ENCODE results near the gene ETV6.

Gene ETV6

DNA sequence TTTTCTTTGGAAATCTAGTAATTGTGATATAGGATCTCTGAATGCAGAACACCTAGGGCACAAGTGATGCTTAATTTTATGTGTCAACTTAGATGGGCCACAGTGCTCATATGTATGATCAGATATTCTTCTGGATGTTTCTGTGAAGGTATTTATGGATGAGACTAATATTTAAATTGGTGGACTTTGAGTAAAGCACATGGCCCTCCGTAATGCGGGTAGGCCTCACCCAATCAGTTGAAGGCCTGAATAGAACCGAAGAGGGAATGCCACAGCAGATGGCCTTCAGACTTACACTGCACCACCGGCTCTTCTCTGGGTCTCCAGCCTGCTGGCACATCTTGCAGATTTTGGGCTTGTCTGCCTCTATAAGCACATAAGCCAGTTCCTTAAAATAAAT, 60.0 kb downstream of the ETV6 start:
- H3K4me3 Mint-ChIP-seq = no peak overlapping the region
- H3K36me3 Mint-ChIP-seq = peaks cover 26% of the 10 kb centered on the region
- no peaks in the 10 kb centered on the region for H3K9me3 Mint-ChIP-seq
- no peaks in the 10 kb centered on the region for H3K27me3 Mint-ChIP-seq
- peaks cover 63% of the 10 kb centered on the region for H3K4me1 Mint-ChIP-seq
- H3K27ac Mint-ChIP-seq = no peak overlapping the region

DNA sequence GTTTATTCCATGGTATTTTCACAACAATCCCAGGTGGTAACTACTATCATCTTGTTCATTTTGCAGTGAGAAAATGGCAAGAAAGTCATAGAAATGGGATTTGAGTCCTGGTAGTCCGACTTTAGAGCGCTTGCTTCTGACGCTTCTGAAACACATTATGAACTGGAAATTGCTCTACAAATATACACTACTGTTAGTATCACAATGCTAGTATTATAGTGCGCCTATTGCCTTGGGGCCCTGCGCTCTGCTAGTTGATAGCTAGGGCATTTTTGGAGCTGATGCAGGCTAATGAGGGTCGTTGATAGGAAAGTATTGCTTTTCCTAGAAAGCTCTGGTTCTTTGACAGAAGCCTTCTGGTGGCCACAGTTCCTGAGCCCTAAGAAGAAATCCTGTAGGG, 61.0 kb downstream of the ETV6 start:
- H3K4me3 Mint-ChIP-seq = no peak overlapping the region
- peak overlapping the region; percentile 33 for H3K27ac Mint-ChIP-seq
- H3K4me1 Mint-ChIP-seq = peaks cover 68% of the 10 kb centered on the region
- no peaks in the 10 kb centered on the region for H3K27me3 Mint-ChIP-seq
- H3K9me3 Mint-ChIP-seq = no peaks in the 10 kb centered on the region
- peaks cover 28% of the 10 kb centered on the region for H3K36me3 Mint-ChIP-seq

DNA sequence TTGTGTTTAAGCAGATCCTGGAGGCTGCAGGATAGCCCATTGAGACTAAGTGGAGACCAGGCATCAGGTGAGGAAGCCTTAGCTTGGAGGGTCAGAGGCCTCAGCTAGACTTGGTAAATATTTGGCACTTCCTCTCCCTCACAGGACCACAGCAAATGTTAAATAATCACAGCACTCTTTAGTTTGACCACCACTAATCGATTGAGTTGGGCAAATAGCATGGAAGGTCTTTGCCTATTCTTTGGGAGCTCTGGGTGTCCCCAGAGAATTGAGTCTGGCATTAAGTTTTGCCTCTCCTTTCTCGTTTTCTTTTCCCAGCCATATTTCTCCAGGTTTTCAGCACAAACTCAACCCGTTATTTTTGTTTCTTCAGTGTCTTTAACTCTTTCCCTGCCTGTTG, 61.4 kb downstream of the ETV6 start:
- Mint-ChIP-seq H3K4me1 (peaks cover 64% of the 10 kb centered on the region), H3K36me3 (peaks cover 27% of the 10 kb centered on the region), H3K27me3 (no peaks in the 10 kb centered on the region), H3K27ac (no peak overlapping the region), H3K4me3 (no peak overlapping the region), H3K9me3 (no peaks in the 10 kb centered on the region)

DNA sequence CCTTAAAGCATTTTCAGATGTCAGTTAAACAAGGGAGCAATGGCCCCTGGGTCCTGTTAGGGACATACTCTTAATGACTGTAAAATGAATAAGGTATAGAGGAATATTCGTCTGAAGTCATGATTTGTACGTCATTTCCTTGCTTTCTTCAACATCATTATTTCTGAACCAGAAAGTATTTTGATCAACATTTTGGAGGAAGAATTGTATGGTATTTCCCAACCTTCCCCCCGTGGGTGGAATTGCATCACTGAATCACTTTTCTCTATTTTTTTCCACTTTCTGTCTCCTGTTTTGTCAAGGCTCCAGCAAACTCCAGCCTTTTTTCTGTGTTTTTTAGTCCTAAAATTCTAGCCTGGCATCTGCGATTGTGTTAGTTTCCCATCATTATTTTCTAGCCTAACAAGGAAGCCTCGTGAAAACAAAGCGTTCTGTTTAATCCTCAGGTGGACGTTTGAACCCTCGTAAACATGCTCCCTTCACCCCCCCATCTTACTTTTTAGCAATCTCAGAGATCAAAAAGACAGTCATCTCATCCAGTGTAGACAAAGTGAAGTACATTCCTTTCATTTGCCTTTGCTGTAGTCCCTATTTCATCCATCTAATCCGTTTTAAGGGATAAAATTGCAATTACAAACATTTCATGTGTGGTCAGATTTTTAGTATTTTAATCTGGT, 62.3 kb downstream of the ETV6 start:
- Mint-ChIP-seq H3K36me3 (peaks cover 29% of the 10 kb centered on the region), H3K27ac (no peak overlapping the region), H3K4me1 (peaks cover 66% of the 10 kb centered on the region), H3K4me3 (no peak overlapping the region), H3K27me3 (no peaks in the 10 kb centered on the region), H3K9me3 (no peaks in the 10 kb centered on the region)

DNA sequence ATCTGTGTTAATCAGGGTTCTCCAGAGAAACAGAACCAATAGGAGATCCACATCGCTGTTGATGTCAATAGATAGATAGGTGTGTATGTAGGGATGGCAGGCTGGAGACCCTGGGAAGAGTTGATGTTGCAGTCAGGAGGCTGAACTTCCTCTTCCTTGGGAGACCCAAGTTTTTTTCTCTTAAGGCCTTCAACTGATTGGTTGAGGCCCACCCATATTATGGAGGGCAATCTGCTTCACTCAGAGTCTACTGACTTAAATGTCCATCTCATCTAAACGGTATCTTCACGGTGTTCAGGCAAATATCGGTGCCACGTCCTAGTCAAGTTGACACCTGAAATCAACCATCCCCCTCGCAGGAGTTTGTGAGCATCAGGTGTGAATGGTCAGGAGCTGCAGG, 63.0 kb downstream of the ETV6 start:
- Mint-ChIP-seq H3K9me3 (no peaks in the 10 kb centered on the region), H3K36me3 (peaks cover 29% of the 10 kb centered on the region), H3K27ac (peak overlapping the region; percentile 79), H3K4me1 (peaks cover 63% of the 10 kb centered on the region), H3K4me3 (no peak overlapping the region), H3K27me3 (no peaks in the 10 kb centered on the region)

DNA sequence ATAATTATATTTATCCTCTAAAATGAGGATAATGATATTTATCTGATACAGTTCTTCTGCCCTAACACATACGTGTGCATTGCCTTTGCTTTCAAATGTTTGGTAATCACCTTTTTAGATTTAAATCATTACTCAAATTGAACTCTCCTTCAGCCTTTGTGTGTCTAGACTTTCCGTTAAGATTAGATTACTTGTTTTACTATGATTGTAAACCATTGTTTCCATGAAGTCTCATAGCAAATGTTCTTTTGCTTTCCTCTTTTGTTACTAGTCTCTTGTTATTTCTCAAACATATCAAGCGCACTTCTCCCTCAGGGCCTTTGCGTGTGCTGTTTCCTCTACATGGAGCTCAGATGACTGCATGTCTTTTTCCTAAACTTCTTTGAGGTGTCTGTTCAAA, 63.7 kb downstream of the ETV6 start:
- Mint-ChIP-seq H3K27ac (no peak overlapping the region), H3K27me3 (no peaks in the 10 kb centered on the region), H3K4me1 (peaks cover 58% of the 10 kb centered on the region), H3K36me3 (peaks cover 30% of the 10 kb centered on the region), H3K9me3 (no peaks in the 10 kb centered on the region), H3K4me3 (no peak overlapping the region)

DNA sequence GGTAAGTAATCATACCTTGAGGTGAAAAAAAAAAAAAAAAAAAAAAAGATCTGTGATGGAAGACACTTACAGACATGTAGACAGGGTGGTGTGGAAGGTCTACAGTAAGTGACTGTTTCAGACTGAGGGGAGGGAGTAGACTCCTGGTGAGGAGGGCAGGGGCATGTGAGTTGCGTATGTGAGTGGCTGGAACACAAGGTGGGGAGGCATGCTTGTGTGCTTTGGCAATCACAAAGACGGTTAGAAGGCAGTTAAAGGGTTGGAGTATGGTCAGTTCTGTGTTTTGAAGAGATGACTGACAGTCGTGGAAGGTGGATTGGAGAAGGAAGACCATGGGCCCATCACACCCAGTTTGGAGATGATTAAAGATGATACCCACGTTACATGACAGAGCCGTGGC, 65.2 kb downstream of the ETV6 start:
- Mint-ChIP-seq H3K4me3 (no peak overlapping the region), H3K9me3 (no peaks in the 10 kb centered on the region), H3K4me1 (peaks cover 56% of the 10 kb centered on the region), H3K36me3 (peaks cover 23% of the 10 kb centered on the region), H3K27me3 (no peaks in the 10 kb centered on the region), H3K27ac (no peak overlapping the region)

DNA sequence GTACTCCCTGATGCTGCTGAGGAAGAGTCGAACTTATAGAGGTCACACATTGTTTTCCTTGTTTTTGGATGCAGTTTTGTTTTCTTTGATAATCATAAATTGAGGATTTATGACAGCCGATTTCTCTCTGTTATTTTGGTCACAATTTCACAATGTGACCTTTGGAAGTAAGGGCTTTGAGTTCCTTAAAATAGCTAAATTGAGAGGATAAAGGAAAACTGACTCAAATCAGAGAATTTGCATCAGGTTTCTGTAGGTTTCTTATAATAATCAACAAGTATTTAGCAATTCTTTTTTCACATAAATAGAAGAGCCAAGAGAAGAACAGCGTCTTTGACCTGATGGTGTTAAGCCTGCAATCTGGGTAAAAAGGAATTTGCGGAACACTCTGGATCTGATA, 66.1 kb downstream of the ETV6 start:
- Mint-ChIP-seq H3K36me3 (peaks cover 26% of the 10 kb centered on the region), H3K4me1 (peaks cover 57% of the 10 kb centered on the region), H3K27me3 (no peaks in the 10 kb centered on the region)

DNA sequence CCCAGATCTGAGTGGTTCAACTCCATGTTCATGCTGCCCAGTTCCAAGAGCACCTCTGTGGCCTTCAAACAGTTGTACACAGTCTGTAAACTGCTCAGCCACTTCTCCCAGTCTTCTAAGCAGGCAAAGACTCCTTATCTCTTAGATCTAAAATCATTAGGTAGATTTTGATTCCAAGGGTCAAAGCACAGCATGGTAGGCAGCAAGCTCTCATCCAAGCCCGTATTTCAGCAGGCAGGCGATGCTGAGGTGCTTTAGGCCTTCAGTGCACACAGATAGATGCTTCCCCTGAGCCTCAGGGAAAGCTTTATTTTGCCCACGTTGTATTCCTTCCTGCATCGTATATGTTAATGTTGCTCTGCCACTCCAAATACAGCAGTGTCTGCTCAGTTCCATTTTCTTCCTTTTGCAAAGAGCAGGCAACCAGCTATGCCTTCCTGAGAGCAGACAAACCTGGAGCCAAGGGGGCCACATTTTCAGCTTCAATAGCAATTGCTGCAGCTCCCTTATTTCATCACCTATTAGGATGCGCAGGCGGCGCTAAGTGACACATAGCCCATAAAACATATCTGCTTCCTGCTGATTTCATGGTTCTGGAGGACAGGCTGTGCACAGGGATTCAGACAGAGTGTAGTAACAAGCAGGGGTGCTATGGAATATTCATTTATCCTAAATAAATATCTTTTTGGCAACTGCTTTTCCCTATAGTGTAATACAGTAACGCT, 67.5 kb downstream of the ETV6 start:
- no peaks in the 10 kb centered on the region for H3K27me3 Mint-ChIP-seq
- no peak overlapping the region for H3K4me3 Mint-ChIP-seq
- H3K27ac Mint-ChIP-seq = no peak overlapping the region
- peaks cover 52% of the 10 kb centered on the region for H3K4me1 Mint-ChIP-seq
- no peaks in the 10 kb centered on the region for H3K9me3 Mint-ChIP-seq
- H3K36me3 Mint-ChIP-seq = peaks cover 24% of the 10 kb centered on the region

More for the DNA sequence above, 66.1 kb downstream of the ETV6 start:
- H3K4me3 Mint-ChIP-seq = no peak overlapping the region
- no peaks in the 10 kb centered on the region for H3K9me3 Mint-ChIP-seq
- H3K27ac Mint-ChIP-seq = no peak overlapping the region

DNA sequence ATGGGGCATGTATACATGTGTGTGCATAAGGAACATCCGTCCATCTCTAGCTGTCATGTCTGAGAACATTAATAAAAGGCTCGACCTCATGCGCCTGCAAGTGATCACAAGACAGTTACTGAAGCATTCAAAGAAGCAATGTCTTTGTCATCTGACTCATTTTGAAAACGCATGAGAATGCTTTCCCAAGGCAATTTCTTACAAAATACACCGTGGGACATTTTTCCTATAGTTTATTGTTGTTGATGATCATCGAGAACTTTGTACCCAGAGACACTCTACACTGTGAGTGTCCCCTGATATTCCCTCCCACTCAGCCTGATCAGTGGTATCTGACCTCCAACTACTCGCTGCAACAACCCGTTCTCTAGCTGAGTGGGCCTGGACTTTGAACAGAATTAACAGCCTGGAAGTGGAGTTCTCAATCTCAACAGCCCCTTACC, 68.1 kb downstream of the ETV6 start:
- H3K36me3 Mint-ChIP-seq = peaks cover 22% of the 10 kb centered on the region
- no peaks in the 10 kb centered on the region for H3K9me3 Mint-ChIP-seq
- peaks cover 51% of the 10 kb centered on the region for H3K4me1 Mint-ChIP-seq
- H3K27ac Mint-ChIP-seq = no peak overlapping the region
- no peak overlapping the region for H3K4me3 Mint-ChIP-seq
- H3K27me3 Mint-ChIP-seq = no peaks in the 10 kb centered on the region

DNA sequence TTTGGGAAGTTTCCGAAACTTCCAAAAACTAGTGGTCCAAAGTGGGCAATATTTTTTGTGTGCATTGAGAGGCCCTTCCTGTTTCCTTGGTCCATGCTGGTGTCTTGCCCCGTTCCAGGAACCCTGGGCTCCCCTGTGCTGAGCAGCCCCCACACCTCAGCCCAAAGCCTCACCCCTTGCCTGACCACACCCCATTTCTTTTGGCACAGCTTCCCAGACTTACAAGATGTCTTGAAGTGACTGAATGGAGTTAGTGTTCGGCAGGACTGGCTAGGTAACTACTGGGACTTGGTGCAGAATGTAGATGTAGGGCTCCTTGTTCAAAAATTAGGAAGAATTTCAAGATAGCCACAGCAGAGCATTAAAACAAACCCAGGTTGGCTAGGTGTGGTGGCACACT, 68.6 kb downstream of the ETV6 start:
- no peak overlapping the region for H3K27ac Mint-ChIP-seq

DNA sequence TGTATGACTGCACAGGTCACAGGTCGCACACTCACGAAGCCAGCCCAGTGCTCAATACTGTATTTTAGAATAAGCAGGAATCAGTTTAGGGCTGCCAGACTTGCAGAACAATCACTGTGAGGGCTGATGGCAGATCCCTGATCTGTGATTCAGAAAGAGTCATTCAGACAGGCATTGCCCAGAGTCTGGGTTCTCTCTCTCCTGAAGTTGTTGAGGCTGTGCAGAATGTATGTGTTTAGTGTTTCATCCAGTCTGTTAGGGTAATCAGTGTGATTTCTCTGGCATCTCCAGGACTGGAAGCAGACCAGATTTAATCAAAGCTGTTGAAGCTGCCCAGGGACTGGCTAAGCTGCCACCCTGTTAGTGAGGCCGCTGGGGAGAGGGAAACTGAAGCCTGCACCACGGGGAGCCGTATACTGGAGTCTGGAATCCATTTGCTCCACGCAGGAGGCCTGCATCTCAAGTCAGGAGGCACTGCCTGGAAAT, 69.3 kb downstream of the ETV6 start:
- Mint-ChIP-seq H3K36me3 (peaks cover 15% of the 10 kb centered on the region), H3K27ac (no peak overlapping the region), H3K4me3 (no peak overlapping the region), H3K27me3 (no peaks in the 10 kb centered on the region), H3K9me3 (no peaks in the 10 kb centered on the region), H3K4me1 (peaks cover 38% of the 10 kb centered on the region)

More for the DNA sequence above, 68.6 kb downstream of the ETV6 start:
- Mint-ChIP-seq H3K36me3 (peaks cover 18% of the 10 kb centered on the region), H3K9me3 (no peaks in the 10 kb centered on the region), H3K4me1 (peaks cover 45% of the 10 kb centered on the region), H3K4me3 (no peak overlapping the region), H3K27me3 (no peaks in the 10 kb centered on the region)

DNA sequence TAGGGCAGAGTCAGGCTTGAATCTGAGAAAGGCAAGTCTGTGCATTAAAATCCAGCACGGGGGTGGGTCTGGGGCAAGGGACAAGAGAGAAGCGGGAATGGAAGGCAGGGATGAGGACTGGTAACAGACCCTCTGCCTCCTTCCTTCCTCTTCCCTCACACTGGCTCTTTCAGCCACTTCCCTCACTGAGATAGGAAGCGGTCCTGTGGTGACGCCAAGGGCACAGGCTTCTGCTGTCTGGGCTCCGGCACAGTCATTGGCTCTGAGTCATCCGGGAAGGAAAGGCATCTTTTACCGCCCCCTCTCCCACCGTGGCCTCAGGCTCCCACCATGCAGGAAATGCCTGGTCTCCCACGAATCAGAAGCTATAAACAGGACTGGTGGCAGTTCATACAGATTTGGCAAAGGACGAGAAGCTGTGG, 70.2 kb downstream of the ETV6 start:
- H3K9me3 Mint-ChIP-seq = no peaks in the 10 kb centered on the region
- H3K4me1 Mint-ChIP-seq = peaks cover 36% of the 10 kb centered on the region
- no peak overlapping the region for H3K4me3 Mint-ChIP-seq
- H3K27ac Mint-ChIP-seq = no peak overlapping the region
- no peaks in the 10 kb centered on the region for H3K27me3 Mint-ChIP-seq
- peaks cover 7% of the 10 kb centered on the region for H3K36me3 Mint-ChIP-seq

DNA sequence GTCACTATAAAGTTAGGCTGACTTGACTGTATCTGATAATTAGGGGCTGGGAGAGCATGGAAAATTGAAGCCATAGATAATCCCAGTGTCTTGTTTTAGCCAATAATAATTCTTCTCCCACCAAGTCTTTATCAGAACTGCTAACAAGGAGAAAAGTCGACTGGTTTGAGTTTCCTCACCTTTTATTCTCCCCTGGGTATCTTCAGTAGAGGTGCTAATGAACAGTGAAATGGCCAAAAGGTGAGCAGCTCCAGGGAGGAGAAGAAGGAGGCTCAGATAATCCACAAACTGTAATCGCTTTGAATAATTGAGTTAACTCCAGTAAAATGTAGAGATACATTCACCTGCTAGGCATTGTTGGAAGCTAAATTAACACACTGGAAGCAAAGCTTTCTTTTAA, 72.6 kb downstream of the ETV6 start:
- no peaks in the 10 kb centered on the region for H3K27me3 Mint-ChIP-seq
- H3K36me3 Mint-ChIP-seq = peaks cover 6% of the 10 kb centered on the region
- H3K4me3 Mint-ChIP-seq = no peak overlapping the region
- H3K4me1 Mint-ChIP-seq = peaks cover 42% of the 10 kb centered on the region
- no peak overlapping the region for H3K27ac Mint-ChIP-seq
- H3K9me3 Mint-ChIP-seq = no peaks in the 10 kb centered on the region

DNA sequence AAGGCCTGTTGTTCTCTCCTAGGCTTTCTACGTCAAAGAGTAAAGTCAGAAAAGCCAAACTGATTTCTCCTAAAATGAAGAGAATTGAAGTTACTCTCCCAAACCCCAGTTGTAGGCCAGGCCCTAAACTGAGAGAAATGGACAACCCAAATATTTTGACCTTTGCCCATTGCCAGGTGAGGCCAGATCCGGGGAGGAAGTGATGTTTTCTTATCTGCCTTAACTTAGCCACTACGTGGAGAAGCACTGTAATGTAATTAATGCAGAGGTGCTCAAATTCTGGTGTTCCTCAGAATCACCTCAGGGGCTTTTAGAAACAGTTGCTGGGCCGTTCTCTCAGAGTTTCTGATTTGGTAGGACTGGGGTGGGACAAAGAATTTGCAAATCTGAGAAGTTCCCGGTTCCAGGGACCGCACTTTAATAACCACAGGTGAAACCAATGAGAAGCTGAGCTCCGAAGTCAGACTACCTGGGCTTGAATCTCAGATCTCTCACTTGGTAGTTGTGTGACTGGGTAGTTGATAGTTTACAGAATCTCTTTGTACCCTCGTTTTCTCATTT, 73.2 kb downstream of the ETV6 start:
- Mint-ChIP-seq H3K4me3 (no peak overlapping the region), H3K36me3 (peaks cover 6% of the 10 kb centered on the region), H3K27ac (no peak overlapping the region), H3K4me1 (peaks cover 47% of the 10 kb centered on the region), H3K27me3 (no peaks in the 10 kb centered on the region), H3K9me3 (no peaks in the 10 kb centered on the region)

DNA sequence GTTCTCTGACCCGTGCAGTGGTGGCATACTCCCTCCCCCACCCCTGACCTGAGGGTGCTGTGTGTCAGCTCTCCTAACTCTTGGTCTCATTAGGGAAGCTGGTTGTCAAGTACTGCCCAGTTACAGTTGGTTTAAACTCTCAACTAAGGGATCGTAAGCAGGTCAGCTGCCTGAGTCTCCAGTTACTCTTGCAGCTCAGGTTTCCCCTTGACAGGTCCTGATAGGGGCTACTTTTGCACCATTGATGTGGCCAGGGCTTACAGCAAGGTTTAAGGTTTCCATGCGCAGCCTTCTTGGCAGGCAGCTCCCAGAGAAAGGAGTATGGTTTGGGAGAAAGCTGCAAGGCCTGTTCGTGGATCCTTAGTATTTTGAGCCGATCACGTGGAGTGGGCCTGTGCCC, 74.5 kb downstream of the ETV6 start:
- H3K27me3 Mint-ChIP-seq = no peaks in the 10 kb centered on the region
- H3K27ac Mint-ChIP-seq = no peak overlapping the region
- peaks cover 50% of the 10 kb centered on the region for H3K4me1 Mint-ChIP-seq
- H3K9me3 Mint-ChIP-seq = no peaks in the 10 kb centered on the region
- H3K4me3 Mint-ChIP-seq = no peak overlapping the region
- H3K36me3 Mint-ChIP-seq = peaks cover 4% of the 10 kb centered on the region

All from activated naive CD4-positive, alpha-beta T cell treated with anti-CD3 and anti-CD28 coated beads, Interleukin-2, amount 50 U/mL, for 24 hours (primary cell).